Hepatocyte (in vitro differentiated cells): ENCODE measurements around the gene TTLL10.

Experiments used
- EZH2 ChIP-seq: fragments of 200-600 bp; sonication (generic); IDR thresholded peaks from 2 replicates; pipeline ENCODE4 v1.6.1; 2016; ENCODE audit warnings: antibody characterized with exemption, mild to moderate bottlenecking, borderline replicate concordance
- EZH2phosphoT487 ChIP-seq: fragments of 200-600 bp; sonication (generic); IDR thresholded peaks from one replicate; pipeline ENCODE4 v1.6.1; 2018; ENCODE audit warnings: antibody characterized with exemption, mild to moderate bottlenecking, low read depth, moderate library complexity; ENCODE audit not compliant: unreplicated experiment, severe bottlenecking

GRCh38 chr1:1141244-1141910 is 32.3 kb upstream of the TTLL10 start:
- TF ChIP-seq EZH2 (no peak), EZH2phosphoT487 (no peak)
